GM12878 (cell line): ENCODE data around the gene FBXL2. TPM values are rescaled to one million over a fixed set of nuclear protein-coding genes. Genes with fewer than 3 reads are reported as not detected.

Experiments
- ATAC-seq: fragments of 200-7000 bp; cut with Tn5 transposase; 3 replicates; pipeline ENCODE4 v1.9.1; 2020; ENCODE audit warnings: mild to moderate bottlenecking, moderate library complexity
- BruUV-seq: library from RNA; stranded (reverse); fragments of 400-500 nt; replicated peaks from 2 replicates; lab custom pipeline; 2021; lab: Mats Ljungman, UMichigan
- CTCF ChIA-PET: fragments of 300-600 bp; sonication (Branson Sonifier 250); formaldehyde crosslinking; extraction: SDS; loops from one replicate; lab custom pipeline; 2021; ENCODE audit warnings: inconsistent platforms; lab: Yijun Ruan, JAX
- POLR2A ChIA-PET: fragments of 350-600 bp; formaldehyde crosslinking; extraction: SDS; loops from one replicate; lab custom pipeline; 2021; ENCODE audit warnings: inconsistent platforms; lab: Charles Lee
- RAD21 ChIA-PET: fragments of 300-600 bp; sonication (Branson Sonifier 250); formaldehyde crosslinking; loops from one replicate; lab custom pipeline; 2023; ENCODE audit warnings: antibody characterized with exemption; ENCODE audit not compliant: unreplicated experiment; lab: Charles Lee
- SMC1A ChIA-PET: fragments of 300-600 bp; sonication (Branson Sonifier 250); formaldehyde crosslinking; loops from one replicate; lab custom pipeline; 2023; ENCODE audit not compliant: unreplicated experiment, uncharacterized antibody; lab: Charles Lee
- DNase-seq: peaks from one replicate; pipeline ENCODE4 v3.0.0-alpha.2; 2011; ENCODE audit warnings: low read depth, low spot score
- FAIRE-seq: peaks from 3 replicates; lab custom pipeline; 2011; peaks lifted over from hg19 to GRCh38; lab: Jason Lieb, UNC
- H2AFZ ChIP-seq: 2 replicates; pipeline ENCODE4 v1.6.0; 2011; ENCODE audit warnings: low read depth, low read length, control low read depth; ENCODE audit not compliant: control insufficient read depth
- H3K27ac ChIP-seq: 2 replicates; pipeline ENCODE4 v1.5.1; 2011; ENCODE audit warnings: control low read depth; ENCODE audit not compliant: control insufficient read depth, insufficient read depth
- H3K27me3 ChIP-seq, 2 experiments: replicated peaks in 1 of 2; 2 replicates each; pipeline versions ENCODE4 v1.6.0 to v1.6.1; 2011; ENCODE audit warnings: low read length in 1 of 2; ENCODE audit not compliant: control insufficient read depth in 2 of 2, insufficient read depth in 2 of 2
- H3K36me3 ChIP-seq, 2 experiments: 2 replicates each; pipeline ENCODE4 v1.5.1; 2011; ENCODE audit warnings: low read length in 1 of 2; ENCODE audit not compliant: control insufficient read depth in 2 of 2, insufficient read depth in 2 of 2
- H3K4me1 ChIP-seq: 2 replicates; pipeline ENCODE4 v1.6.1; 2011; ENCODE audit warnings: mild to moderate bottlenecking, low read length, moderate library complexity, mixed read lengths; ENCODE audit not compliant: control insufficient read depth, insufficient read depth
- H3K4me2 ChIP-seq: 2 replicates; pipeline ENCODE4 v1.6.0; 2011; ENCODE audit warnings: control low read depth; ENCODE audit not compliant: control insufficient read depth, insufficient read depth
- H3K4me3 ChIP-seq: fragments of 200-600 bp; sonication (generic); 2 replicates; pipeline ENCODE4 v1.5.1; 2016
- H3K79me2 ChIP-seq: 2 replicates; pipeline ENCODE4 v1.6.0; 2011; ENCODE audit warnings: low read length; ENCODE audit not compliant: control insufficient read depth, insufficient read depth
- H3K9ac ChIP-seq: 2 replicates; pipeline ENCODE4 v1.8.0; 2011; ENCODE audit warnings: low read length, control low read depth, mixed read lengths; ENCODE audit not compliant: control insufficient read depth, insufficient read depth
- H3K9me3 ChIP-seq: replicated peaks from 3 replicates; pipeline ENCODE4 v1.5.1; 2011; ENCODE audit warnings: mild to moderate bottlenecking, low read length; ENCODE audit not compliant: control insufficient read depth, insufficient read depth
- H4K20me1 ChIP-seq: 2 replicates; pipeline ENCODE4 v1.6.0; 2011; ENCODE audit not compliant: control insufficient read depth, insufficient read depth
- BACH1 ChIP-seq: fragments of 450-650 bp; IDR thresholded peaks from 2 replicates; pipeline ENCODE4 v1.6.1; 2017; ENCODE audit warnings: mild to moderate bottlenecking, borderline replicate concordance
- IKZF2 ChIP-seq, 2 experiments: fragments of 450-650 bp; IDR thresholded peaks; 2 replicates each; pipeline ENCODE4 v1.6.1; 2017; ENCODE audit warnings: mild to moderate bottlenecking in 2 of 2, moderate library complexity in 2 of 2
- JUND ChIP-seq: IDR thresholded peaks from 2 replicates; pipeline ENCODE4 v1.6.1; 2012; ENCODE audit warnings: low read depth, mild to moderate bottlenecking, low read length, improper control_type of control experiment, moderate library complexity
- MEF2A ChIP-seq: IDR thresholded peaks from 2 replicates; pipeline ENCODE4 v1.6.1; 2011; ENCODE audit warnings: low read depth, mild to moderate bottlenecking, low read length, moderate library complexity; ENCODE audit not compliant: insufficient read depth
- MLLT1 ChIP-seq: fragments of 450-650 bp; IDR thresholded peaks from 2 replicates; pipeline ENCODE4 v1.6.1; 2016; ENCODE audit warnings: mild to moderate bottlenecking
- NR2F1 ChIP-seq: fragments of 450-650 bp; conservative IDR thresholded peaks from 2 replicates; pipeline ENCODE4 v1.6.1; 2017; ENCODE audit warnings: mild to moderate bottlenecking
- RBBP5 ChIP-seq: fragments of 200-600 bp; sonication (generic); conservative IDR thresholded peaks from 2 replicates; pipeline ENCODE4 v1.6.1; 2016
- STAT3 ChIP-seq: IDR thresholded peaks from 2 replicates; pipeline ENCODE4 v1.6.1; 2011; ENCODE audit warnings: low read depth, low read length, improper control_type of control experiment
- ZNF384 ChIP-seq: IDR thresholded peaks from 2 replicates; pipeline ENCODE4 v1.6.1; 2012; ENCODE audit warnings: low read depth, mild to moderate bottlenecking, low read length, improper control_type of control experiment, borderline replicate concordance
- WGBS: methylation state at CpG from one replicate; pipeline ENCODE4 v1.1.6; 2016; ENCODE audit warnings: low lambda C conversion rate; ENCODE audit not compliant: insufficient replicate concordance, insufficient coverage; ENCODE audit errors: missing lambda C conversion rate; 5-methylcytosine and 5-hydroxymethylcytosine counted together
- in situ Hi-C: fragments of 300-500 bp; cut with MboI; formaldehyde crosslinking; loops from 9 replicates; pipeline ENCODE4 v1.14.3; 2018; ENCODE audit warnings: mixed read lengths
- intact Hi-C: fragments of 100-400 bp; cut with micrococcal nuclease; formaldehyde crosslinking; loops from one replicate; pipeline ENCODE4 v1.14.2; 2022; ENCODE audit not compliant: unreplicated experiment
- polyA plus RNA-seq, 11 experiments: library from polyadenylated mRNA; depleted of rRNA in 4 of 11; unstranded in 6 of 11; stranded (reverse) in 5 of 11; fragments of >200 nt; fragmentation: Nextera tagmentation in 4 of 11; fragmentation: Illumina TruSeq in 1 of 11; extraction: Ambion mirVana in 4 of 11; extraction: Trizol in 1 of 11; gene quantifications; 1 replicate in 1 of 11; 2 replicates in 10 of 11; pipeline versions ENCODE4 v1.2.1 to v1.2.3, GENCODE V29; 2011 to 2016; ENCODE audit warnings: inconsistent platforms in 2 of 11, missing spikeins in 2 of 11, low read depth in 1 of 11
- total RNA-seq, 4 experiments: library from RNA; depleted of rRNA in 3 of 4; stranded (reverse); fragments of >200 nt in 3 of 4; fragmentation: Illumina TruSeq in 1 of 4; extraction: Trizol in 1 of 4; gene quantifications; 2 replicates each; pipeline versions ENCODE4 v1.2.1 to v1.2.3, GENCODE V29; 2013 to 2021

FBXL2 gene
- total and polyA plus RNA-seq, 10 of the 15 experiments (the other 5 are each of a cell fraction or from before 2014, with no cell fraction given): 0.04 to 0.72 (median 0.15) TPM; not detected in 1

GRCh38 chr3:33271324-33271723, 5.9 kb upstream of the FBXL2 start:
- H3K4me1 ChIP-seq: no peaks in the 10 kb centered on the region
- H2AFZ ChIP-seq: no peak overlapping the region
- TF ChIP-seq STAT3: no peak
- TF ChIP-seq IKZF2 (IDR thresholded peaks at IDR 0.05): no peak
- TF ChIP-seq NR2F1: no peak
- TF ChIP-seq BACH1: no peak
- TF ChIP-seq MEF2A: no peak
- TF ChIP-seq RBBP5: no peak
- TF ChIP-seq JUND: no peak
- TF ChIP-seq MLLT1: no peak
- TF ChIP-seq ZNF384: no peak
- FAIRE-seq: no peak
- 11% methylated on average over 4 of the region's 4 CpGs for WGBS
- H3K9ac ChIP-seq: no peak overlapping the region
- SMC1A ChIA-PET: no interaction called here
- POLR2A ChIA-PET: no interaction called here
- intact Hi-C loops (no loop called here), in situ Hi-C loops (no loop called here)
- H3K9me3 ChIP-seq: no peaks in the 10 kb centered on the region
- no TSS peak for BruUV-seq
- no peak for DNase-seq
- CTCF ChIA-PET: no interaction called here
- no peaks in the 10 kb centered on the region; a peak in 2 of 4 replicates for H3K27me3 ChIP-seq
- H4K20me1 ChIP-seq: no peaks in the 10 kb centered on the region
- H3K27ac ChIP-seq: no peak overlapping the region
- H3K79me2 ChIP-seq: no peaks in the 10 kb centered on the region
- ATAC-seq: no peak
- no peak overlapping the region for H3K4me3 ChIP-seq
- no peaks in the 10 kb centered on the region for H3K36me3 ChIP-seq
- H3K4me2 ChIP-seq: no peak overlapping the region
- RAD21 ChIA-PET: no interaction called here
